CD4-positive, alpha-beta T cell treated with Interleukin-15 for 4 hours (primary cell): ENCODE measurements around the gene WDR1.
"Not testable (repeated sequence)": the region's sequence is repeated elsewhere in the genome, so short reads cannot be mapped to it uniquely, and the experiment has no call there.

ENCODE experiments used
- DNase-seq: peaks from one replicate; pipeline ENCODE4 v3.0.0-alpha.2; 2020; ENCODE audit warnings: low spot score

The WDR1 gene

DNA sequence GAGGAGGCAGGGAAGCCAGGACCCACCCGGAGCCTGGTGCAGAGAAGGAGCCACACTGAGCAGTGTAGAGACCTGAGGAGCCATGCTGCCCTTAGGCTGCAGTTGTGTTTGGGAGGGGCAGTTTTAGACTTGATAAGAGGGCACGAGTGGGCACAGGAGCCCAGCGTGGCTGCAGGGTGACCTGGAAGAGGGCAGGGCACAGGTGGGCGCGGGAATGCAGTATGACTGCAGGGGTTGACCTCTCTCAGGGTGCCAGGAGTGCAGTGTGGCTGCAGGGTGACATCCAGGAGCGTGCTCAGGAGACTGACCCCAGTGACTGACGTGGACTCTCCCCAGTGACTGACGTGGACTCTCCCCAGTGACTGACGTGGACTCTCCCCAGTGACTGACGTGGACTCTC lies 14.6 kb upstream of the WDR1 start:
- DNase-seq, result no peak

DNA sequence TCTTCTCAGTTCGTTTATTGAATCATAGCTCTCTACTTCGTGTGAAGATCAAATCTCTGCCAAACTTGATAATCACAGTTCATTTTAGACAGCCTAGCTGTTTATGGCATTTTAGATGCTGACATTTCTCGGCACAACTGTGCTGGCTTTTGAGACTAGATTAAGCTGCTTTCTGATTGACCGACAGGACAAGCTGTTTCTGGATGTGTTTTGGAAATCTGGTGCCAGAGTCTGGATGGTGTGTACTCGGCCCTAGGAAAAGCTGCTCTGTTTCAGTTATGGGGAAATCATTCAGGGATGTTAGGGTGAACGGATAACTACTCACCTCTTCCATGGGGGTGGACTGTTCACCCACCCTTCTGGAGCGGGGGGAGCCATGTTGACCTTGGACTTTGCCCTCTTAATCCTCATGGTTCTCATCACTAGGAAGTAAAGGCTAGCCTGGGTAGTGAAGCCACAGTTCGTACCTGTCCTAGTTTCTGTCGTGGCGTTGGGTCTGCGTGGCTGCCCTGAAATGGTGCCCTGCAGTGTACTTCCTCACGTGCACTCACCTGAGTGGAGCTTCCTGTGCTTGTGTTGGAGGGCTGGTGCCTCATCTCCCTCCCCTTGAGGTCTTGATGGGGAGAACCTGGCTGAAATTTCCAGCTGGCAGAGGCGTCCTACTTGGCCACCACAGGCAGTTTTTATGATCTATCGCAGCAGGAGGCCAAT lies 13.7 kb upstream of the WDR1 start:
- DNase-seq, result no peak

DNA sequence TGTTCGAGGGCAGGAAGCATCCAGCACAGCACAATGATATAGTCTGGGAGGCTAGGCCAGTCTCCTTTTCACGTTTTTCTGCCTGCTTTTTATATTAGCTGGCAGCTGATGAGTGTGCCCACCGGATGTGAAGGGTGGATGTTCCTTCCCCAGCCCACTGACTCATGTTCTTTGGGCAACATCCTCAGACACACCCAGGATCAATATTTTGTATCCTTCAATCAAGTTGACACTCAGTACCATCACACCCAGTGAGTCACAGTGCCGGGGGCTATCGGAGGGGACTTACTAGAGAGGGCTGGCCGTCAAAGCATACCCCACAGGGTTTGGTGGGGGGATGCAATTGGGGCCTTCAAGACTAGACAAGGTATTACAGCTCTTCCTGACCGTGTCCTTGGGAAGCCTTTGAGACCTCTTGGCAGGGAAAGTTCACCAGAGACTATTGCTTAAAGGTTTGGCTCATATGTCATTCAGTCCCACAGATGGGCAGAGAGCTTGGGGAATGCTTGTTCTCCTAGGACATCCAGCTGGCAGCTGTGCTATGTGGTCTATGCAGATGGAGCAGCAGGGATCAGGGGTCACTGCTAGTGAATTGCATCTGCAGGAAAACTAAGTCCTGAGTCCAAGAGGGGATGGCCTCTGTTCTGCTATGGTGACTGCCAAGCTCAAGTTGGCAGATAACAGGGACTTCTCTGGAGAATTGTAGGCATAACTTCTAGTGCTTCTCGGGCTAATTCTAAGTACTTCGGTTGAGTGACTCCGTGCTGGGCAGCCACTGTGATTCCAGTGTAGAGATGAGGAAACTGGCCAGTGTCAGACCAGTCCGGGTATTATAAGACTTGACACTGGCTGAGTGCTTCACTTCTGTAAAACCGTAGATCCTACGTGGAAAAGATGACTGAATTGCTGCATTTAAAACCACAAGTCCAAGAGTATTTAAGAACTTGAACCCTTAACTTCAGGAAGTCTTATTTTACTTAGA lies 12.9 kb upstream of the WDR1 start:
- DNase-seq, result no peak

DNA sequence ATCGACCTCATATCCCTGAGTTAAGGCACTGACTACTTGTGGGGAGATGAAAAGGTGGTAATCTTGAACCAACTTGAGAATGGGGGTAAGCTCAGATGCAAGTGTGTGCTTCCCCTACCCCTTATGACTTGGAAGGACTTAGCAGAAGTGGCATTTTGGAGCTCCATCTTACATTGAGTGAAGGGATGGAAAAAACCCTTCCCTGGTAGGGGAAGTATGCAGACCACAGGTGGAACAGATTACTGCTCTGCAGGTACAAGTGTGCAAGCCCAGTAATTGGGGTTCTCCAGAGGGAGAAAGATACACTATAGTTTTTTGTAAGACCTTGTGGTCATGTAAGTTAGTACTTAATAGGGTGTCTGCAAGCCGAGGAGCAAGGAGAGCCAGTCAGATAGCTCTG lies 12.2 kb upstream of the WDR1 start:
- DNase-seq, result no peak

DNA sequence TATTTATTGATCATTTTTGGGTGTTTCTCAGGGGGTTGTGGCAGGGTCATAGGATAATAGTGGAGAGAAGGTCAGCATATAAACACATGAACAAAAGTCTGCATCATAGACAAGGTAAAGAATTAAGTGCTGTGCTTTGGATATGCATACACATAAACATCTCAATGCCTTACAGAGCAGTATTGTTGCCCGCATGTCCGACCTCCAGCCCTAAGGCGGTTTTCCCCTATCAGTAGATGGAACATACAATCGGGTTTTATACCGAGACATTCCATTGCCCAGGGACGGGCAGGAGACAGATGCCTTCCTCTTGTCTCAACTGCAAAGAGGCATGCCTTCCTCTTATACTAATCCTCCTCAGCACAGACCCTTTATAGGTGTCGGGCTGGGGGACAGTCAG lies 10.9 kb upstream of the WDR1 start:
- DNase-seq, result not testable (repeated sequence)

DNA sequence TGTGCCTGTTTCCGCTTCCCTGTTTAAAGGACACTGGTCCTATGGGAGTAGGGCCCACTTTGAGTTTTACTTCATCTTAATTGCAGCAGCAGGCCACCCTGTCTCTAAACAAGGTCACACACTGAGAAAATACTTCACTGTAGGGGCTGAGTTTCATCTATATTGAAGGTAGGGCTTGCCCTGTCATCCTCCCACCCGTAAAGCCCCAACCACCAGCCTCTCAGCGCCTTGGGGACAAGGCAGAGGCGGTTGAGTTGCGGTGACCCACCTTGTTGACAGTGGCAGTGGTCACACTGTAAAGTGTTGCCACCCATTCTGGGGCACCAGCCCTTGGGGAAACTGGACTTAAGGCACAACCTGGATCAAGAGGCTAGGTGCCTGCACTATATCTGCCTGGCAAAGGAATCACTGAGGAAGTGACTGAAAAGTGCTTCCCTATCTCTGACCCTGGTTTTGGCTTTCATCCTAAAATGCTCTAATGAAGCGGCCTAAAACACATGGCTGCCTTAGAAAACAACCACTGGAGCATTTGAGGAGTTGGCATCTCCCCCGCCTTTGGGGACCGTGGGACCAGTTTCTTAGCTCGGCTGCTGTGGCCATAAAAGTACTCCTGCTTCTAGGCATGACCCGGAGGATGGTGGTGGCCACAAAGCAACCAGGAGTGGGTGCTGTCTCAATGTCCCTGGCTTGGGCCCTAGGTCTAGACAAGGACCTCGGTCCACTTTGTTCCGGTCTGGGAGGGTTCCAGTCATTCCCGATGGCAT lies 7.8 kb upstream of the WDR1 start:
- no peak for DNase-seq

DNA sequence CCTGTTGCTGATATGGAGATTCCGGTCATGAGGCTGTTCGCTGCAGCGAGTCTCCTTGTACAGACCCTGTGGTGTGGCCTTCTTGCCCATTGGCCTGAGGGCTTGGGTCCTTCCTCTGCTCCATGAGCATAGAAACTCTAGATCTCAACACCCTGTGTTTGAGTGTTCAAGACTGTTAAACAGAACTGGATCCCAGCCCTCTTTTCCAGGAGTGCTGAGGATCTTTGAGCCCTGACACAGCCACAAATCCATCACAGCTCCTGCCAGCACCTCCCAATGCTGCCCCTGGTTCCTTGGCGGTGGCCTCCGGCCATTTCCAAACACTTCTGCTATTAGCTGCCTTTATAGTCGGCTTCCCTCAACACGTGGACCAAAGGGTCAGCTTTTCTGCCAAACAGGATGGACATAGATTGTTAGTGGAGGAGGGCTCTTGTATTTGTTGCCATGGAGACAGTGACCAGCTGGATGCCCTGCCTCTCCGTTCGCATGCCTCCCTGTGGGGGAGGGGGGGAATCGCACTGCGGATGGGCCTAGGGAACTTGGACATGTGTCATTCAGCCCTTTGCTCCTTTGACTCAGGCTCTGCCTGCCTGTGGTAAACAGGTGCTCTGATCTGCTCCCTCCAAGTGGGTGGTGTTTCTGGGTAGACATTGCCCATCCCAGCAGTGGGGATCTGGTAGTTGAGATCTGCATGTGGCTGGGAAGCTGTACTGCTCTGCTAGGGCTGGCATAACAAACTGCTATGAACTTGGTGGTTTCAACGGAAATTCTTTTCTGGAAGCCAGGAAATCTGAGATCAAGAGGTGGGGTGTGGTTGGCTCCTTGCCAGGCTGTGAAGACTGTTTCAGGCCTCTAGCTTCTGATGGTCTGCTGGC lies 6.9 kb upstream of the WDR1 start:
- DNase-seq, result no peak

DNA sequence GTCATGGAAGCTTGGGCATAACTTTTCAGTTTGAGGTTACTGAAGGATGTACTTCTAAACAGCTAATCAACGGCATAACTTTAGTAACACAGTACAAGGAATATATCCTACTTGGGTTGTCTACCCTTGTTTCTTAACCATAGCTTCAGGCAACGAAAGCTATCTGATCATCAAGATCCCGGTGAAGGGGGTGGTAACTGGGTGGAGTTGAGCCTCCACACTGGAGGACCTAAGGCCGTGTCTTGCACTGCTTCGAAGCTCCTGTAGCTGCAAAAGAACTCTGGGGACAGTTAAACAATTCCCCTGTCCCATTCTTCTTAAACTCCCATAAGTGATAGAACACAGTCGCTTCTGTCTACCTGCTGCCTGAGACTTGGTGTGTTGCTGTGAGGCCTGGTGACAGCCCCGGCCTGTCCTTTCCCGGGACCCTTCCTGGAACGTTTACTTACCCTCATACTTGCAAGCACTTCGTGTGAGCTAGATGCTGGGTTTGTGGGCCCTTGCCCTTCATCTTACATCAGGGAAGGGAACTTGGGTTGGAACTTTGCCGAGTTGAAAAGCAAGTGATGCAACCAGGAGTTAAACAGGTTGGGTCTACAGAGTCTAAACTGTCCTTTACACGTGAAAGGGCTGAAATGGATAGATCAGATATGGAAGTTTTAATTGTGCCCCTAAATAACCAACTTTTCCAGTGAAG lies 5.8 kb upstream of the WDR1 start:
- DNase-seq, result no peak

DNA sequence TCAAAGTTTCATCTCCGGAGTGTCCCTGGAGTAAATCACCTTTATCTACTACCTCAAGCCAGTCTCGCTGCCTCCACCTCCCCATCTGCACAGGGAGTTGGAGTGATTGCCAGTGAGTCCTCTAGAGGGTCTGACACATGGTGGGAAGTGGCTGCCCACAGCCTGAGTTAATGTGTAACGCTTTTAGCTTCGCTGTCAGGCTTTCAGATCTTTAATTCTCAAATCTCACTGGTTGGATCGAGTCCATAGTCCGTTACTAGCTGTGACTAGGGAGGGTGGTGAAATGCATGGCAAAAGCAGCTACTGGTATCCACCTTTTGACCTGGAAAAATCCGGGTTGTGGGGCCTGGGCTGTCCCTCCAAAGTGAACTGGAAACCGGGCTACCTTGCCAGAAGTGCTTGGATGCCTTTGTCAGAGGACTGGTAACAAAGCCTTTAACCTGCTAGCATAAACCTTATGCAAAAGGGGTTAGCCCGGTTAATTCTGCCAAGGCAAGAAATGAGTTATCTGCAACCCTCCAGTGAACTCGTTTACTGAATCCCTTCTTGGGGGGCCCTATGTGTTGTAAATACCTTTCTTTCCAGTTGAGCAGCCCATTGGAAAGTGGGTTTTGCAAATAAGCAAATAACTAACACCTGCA lies 5.1 kb upstream of the WDR1 start:
- DNase-seq, result no peak

DNA sequence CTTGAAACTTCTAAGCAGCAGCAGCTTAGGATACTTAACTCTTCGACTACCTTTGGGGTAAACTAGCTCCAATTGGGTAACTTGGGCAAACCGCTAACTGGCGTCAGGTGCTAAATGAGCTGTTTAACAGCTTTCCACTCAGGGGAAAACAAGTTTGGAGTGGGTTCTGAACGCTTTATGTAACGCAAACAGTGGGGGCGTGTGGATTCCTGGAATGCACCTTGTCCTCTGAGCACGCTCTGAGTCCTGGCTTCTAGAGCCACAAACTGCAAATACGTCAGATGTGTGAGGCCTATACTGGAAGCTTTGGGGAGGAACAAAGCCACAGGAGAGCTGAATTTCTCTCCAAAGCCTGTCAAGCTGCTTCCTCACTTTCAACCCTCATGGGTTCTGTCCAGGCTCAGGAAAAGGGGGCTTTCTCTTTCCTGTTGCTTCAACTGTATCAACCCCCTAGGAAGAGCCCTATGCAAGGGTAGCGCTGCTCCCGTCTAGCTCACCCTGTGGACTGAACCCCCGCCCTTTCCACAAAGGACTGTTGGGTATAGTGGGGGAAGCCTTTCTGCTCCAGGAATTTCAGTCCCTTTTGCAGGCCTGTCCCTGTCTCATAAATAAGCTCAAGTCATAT lies 4.5 kb upstream of the WDR1 start:
- DNase-seq, result no peak

DNA sequence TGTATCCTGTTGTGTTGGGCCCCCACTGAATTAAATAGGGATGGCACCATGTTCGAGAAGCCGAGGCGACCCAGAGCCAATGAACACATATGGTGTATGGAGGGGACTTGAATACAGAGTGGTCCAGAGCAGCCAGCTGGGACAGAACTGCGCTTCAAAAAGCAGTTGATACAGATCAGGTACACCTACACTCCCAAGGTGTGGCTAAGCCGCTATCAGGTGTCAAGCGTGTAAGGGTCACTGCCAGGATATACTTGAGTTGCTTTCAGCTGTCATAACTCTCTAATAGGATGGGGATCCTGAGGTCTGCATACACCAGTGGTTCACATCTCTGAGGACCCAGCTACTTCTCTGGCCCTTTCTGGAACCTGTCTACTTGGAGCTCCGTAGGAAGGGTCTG lies 3.2 kb upstream of the WDR1 start:
- no peak for DNase-seq

DNA sequence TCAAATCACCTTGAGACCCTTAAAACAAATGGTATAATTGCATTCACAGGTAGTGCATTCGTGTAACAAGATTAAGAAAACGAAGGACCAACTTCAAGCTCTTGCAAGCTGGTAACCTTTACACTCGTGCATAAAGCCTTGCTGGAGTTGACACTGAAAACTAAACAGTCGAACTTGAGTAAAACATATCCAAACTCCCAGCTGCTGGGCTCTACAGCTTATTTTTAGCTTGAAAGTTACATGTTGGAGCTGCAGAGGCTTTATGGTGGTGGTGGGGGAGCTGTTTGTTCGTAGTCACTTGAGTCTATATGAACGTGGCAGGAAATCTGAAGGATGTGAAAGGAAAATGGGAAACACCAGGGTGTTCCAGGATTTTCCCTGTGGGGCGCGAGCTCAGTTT lies 2.7 kb upstream of the WDR1 start:
- no peak for DNase-seq

DNA sequence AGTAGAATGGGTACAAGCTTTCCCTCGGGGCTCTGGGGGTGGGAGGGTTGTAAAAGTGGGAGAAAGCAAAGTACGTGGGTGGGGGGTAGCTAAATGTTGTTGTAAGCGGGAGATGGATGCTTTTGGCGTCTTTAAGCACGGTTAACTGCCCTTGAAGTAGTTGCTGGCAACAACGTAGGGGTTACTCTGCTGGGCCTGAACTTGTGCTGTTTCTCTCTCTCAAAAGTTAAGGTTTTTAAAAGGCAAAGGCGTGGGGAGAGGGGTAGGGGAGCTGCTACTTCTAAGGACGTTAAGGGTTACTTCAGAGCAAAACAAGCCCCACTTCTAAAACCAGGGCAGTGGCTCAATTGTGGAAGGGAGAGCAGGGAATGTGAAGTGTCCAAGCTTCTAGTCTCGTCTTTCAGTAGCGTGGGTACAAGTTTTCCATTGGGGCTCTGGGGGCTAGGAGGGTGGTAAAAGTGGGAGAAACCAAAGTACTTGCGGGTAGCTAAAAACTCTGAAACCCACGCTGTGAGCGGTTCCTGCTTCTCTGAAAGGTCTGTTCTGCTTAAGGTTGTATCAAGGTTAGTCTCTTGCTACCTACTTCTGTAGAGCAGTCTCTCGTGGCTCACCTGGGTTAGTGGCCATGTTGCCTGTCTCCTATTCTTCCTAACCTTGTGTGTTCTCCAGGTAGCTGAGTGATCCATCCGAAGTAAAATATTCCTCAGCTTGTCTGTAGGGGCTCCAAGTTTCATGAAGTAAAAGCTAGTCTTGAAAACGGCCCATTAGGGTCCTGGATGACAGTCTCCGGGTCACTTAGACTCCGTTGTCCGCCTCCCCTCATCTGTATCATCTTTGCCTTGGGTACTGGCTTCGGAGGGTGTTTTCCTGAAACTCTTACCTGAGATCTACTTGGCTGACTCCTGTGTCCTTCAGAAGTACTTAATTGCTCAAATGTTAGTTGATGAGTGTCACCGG lies 1.7 kb upstream of the WDR1 start:
- no peak for DNase-seq

DNA sequence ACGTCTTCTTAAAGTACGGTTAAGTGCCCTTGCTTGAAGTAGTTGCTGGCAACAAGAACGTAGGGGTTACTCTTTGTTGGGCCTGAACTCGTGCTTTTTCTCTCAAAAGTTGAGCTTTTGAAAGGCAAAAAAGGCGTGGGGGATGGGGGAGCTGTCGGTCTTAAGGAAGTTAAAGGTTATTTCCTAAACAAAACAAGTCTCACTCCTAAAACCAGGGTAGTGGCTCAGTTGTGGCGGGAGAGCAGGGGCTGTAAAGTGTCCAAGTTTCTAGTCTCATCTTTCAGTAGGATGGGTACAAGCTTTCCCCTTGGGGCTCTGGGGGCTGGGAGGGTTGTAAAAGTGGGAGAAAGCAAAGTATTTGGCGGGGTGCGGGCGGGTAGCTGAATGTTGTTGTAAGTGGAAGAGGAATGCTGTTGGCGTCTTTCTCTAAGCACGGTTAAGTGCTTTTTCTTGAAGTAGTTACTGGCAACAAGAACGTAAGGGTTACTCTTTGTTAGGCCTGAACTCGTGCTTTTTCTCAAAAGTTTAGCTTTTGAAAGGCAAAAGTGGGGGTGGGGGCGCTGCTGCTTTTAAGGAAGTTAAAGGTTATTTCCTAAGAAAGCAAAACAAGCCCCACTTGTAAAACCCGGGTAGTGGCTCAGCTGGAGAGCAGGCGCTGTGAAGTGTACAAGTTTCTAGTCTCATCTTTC lies 904 bp upstream of the WDR1 start:
- DNase-seq, result peak; percentile 37

DNA sequence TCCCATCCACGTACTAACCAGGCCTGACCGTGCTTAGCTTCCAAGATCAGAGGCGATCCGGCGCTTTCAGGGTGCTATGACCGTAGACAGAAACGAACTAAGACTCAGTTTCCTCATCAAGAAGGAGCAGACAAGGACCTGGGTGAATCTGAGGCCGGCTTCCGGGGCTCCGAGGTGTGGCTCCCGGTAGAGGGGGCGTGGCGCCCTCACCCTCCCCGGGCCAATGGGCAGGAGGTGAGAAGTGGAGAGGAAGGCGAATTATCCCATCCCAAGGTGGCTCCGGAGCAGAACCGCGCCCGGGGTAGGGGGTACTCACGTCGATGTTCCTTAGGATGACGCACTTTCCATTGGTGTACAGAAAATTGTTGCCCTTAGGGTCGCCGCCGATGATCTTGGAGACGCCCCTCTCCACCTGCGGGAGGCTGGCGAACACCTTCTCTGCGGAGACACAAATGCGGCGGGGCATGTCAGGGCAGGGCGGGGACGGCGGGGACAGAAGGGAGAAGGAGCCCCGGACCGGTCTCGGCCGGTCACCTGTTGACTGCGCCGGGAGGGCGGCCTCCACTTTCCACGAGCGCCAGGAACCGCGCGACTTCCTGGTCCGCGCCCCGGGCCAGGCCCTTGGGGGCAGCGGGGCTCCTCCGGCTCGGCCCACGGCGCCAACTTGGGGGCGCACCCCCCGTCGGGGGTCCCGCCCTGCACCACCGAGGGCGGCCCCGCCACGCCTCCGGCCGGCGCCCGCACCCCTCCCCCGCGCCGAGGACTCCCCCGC lies 616 bp downstream of the WDR1 start:
- peak; percentile 69 for DNase-seq

DNA sequence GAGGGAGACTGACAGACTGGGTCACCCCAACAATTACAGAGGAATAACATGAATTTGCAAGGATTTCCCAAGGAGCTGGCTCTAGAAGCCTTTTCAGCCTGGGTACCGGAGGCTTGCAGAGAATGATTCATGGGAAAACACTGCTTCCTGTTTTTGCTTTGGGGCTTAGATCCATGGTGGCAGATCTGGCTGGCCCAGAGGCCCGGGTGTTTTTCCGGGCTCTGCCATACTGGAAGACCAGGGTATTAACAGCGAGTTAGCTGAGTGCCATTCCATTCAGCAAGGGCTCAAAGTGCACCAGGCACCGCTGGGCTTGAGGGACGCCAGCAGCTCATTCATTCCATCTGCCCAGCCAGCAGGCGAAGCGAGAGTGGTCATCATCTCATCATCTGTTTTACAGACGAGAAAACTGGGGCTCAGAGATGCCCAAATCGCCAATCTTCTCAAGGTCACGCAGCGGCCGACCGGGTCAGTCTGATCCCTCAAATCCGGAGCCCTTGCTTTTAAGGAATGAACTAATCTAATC lies 1.3 kb downstream of the WDR1 start:
- no peak for DNase-seq

DNA sequence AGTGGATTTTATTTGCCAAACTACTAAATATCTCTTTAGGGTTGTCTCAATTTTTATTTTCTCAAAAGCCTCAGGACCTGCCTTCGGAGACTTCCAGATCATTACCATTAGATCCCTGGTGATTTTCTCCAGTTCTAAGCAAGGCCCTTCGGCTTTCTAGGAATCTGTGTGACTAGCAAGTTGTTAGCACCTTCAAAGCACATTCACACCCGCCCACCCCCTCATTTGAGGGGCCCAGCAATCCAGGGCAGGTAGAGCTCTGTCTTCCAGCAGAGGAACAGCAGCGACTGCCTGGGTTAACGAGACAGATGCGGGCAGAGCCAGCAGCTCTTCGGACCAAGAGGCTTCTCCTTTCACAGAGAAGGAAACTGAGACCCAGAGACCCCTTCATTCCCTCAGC lies 2.0 kb downstream of the WDR1 start:
- DNase-seq, result no peak
